Suprapubic skin (tissue), 4 donors: Measurements from ENCODE around the gene TEX48. TPM values are rescaled to one million over a fixed set of nuclear protein-coding genes. Genes with fewer than 3 reads are reported as not detected.

ENCODE experiments used
- DNase-seq, 2 donors: peaks; one replicate each; pipeline ENCODE4 v3.0.0-alpha.2; 2019; ENCODE audit warnings: low spot score in 2 of 2
- H3K27ac ChIP-seq: fragments of 200-600 bp; sonication (generic); one replicate; pipeline ENCODE4 v1.5.1; 2019
- H3K27me3 ChIP-seq: fragments of 200-600 bp; sonication (generic); one replicate; pipeline ENCODE4 v1.5.1; 2019
- H3K36me3 ChIP-seq: fragments of 200-600 bp; sonication (generic); one replicate; pipeline ENCODE4 v1.5.1; 2019
- H3K4me1 ChIP-seq: fragments of 200-600 bp; sonication (generic); one replicate; pipeline ENCODE4 v1.5.1; 2019
- H3K4me3 ChIP-seq: fragments of 200-600 bp; sonication (generic); one replicate; pipeline ENCODE4 v1.5.1; 2019; ENCODE audit warnings: mild to moderate bottlenecking
- H3K9me3 ChIP-seq: fragments of 200-600 bp; sonication (generic); one replicate; pipeline ENCODE4 v1.5.1; 2019
- EP300 ChIP-seq: sonication (generic); formaldehyde crosslinking; IDR thresholded peaks from one replicate; pipeline ENCODE4 v1.6.1; 2017; ENCODE audit warnings: antibody characterized with exemption
- POLR2A ChIP-seq, 2 donors: fragments of 450-650 bp; IDR thresholded peaks; one replicate each; pipeline ENCODE4 v1.6.1; 2017; ENCODE audit warnings: antibody characterized with exemption in 2 of 2, mild to moderate bottlenecking in 2 of 2, moderate library complexity in 2 of 2
- POLR2AphosphoS5 ChIP-seq, 3 donors: sonication (generic); formaldehyde crosslinking; IDR thresholded peaks; one replicate each; pipeline ENCODE4 v1.6.1; 2017; ENCODE audit warnings: antibody characterized with exemption in 3 of 3
- WGBS: methylation state at CpG from one replicate; pipeline ENCODE4 v1.1.5; 2018; 5-methylcytosine and 5-hydroxymethylcytosine counted together
- total RNA-seq, 4 donors: library from RNA; depleted of rRNA; stranded (reverse); fragments of >200 nt; gene quantifications; one replicate each; pipeline ENCODE4 v1.1.0, GENCODE V29; 2016
- TF ChIP-seq, protein P1 (sequence below), 2 donors: fragments of 200-600 bp in 1 of 2; fragments of 450-650 bp in 1 of 2; sonication (generic) in 1 of 2; IDR thresholded peaks; one replicate each; pipeline ENCODE4 v1.5.1; 2016 to 2019; ENCODE audit warnings: antibody characterized with exemption in 2 of 2, mild to moderate bottlenecking in 1 of 2, moderate library complexity in 1 of 2

The TEX48 gene
- total RNA-seq, 4 donors from 2014 or later = not detected

DNA sequence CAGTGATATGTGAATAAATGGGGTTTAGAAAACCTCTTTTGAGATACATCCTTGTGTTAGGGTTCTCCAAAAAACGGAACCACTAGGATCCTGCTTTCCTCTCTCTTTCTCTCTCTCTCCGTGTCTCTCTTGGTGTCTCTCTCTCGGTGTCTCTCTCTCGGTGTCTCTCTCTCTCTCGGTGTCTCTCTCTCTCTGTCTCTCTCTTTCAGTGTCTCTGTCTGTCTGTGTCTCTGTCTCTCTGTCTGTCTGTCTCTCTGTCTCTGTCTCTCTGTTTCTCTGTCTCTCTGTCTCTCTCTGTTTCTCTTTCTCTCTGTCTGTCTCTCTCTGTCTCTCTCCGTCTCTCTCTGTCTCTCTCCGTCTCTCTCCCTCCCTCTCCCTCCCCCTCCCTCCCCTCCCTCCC, 7.8 kb upstream of the TEX48 start:
- no peak for DNase-seq
- H3K36me3 ChIP-seq = no peaks in the 10 kb centered on the region
- WGBS = 90% methylated on average over 7 of the region's 7 CpGs
- no peaks in the 10 kb centered on the region for H3K27me3 ChIP-seq
- H3K27ac ChIP-seq = no peak overlapping the region
- H3K4me1 ChIP-seq = no peaks in the 10 kb centered on the region
- TF ChIP-seq POLR2AphosphoS5 (IDR thresholded peaks at IDR 0.05) (no peak), EP300 (no peak), POLR2A (IDR thresholded peaks at IDR 0.05) (no peak)
- TF ChIP-seq, protein P1, sequence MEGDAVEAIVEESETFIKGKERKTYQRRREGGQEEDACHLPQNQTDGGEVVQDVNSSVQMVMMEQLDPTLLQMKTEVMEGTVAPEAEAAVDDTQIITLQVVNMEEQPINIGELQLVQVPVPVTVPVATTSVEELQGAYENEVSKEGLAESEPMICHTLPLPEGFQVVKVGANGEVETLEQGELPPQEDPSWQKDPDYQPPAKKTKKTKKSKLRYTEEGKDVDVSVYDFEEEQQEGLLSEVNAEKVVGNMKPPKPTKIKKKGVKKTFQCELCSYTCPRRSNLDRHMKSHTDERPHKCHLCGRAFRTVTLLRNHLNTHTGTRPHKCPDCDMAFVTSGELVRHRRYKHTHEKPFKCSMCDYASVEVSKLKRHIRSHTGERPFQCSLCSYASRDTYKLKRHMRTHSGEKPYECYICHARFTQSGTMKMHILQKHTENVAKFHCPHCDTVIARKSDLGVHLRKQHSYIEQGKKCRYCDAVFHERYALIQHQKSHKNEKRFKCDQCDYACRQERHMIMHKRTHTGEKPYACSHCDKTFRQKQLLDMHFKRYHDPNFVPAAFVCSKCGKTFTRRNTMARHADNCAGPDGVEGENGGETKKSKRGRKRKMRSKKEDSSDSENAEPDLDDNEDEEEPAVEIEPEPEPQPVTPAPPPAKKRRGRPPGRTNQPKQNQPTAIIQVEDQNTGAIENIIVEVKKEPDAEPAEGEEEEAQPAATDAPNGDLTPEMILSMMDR (IDR thresholded peaks at IDR 0.05) = no peak
- no peak overlapping the region for H3K4me3 ChIP-seq
- no peaks in the 10 kb centered on the region for H3K9me3 ChIP-seq

DNA sequence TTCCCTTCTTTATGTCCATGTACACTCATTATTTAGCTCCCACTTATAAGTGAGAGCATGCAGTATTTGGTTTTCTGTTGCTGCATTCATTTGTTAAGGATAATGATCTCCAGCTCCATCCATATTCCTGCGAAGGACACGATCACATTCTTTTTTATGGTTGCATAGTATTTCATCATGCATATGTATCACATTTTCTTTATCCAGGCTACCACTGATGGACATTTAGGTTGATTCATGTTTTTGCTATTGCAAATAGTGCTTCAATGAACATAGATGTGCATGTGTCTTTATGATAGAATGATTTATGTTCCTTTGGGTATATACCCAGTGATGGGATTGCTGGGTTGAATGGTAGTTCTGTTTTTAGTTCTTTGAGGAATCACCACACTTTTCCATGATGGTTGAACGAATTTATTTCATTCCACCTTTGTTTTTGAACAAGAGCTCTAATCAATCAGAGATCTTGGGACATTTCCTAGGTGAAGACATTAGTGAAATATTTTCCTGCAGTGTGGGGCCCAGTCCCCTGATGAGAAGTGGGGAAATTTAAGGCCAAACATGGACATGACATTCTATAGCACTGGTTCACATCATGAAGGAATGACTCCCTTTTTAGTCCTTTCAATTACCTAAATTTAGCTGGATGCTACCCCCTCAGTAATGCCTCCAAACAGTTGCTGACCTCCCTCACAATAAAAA, 7.1 kb upstream of the TEX48 start:
- no peak overlapping the region for H3K27ac ChIP-seq
- H3K27me3 ChIP-seq = no peaks in the 10 kb centered on the region
- TF ChIP-seq, protein P1 (IDR thresholded peaks at IDR 0.05) = no peak
- TF ChIP-seq POLR2A (IDR thresholded peaks at IDR 0.05) (no peak), EP300 (no peak), POLR2AphosphoS5 (IDR thresholded peaks at IDR 0.05) (no peak)
- no peaks in the 10 kb centered on the region for H3K4me1 ChIP-seq
- 93% methylated on average over 3 of the region's 3 CpGs for WGBS
- no peaks in the 10 kb centered on the region for H3K36me3 ChIP-seq
- no peak for DNase-seq
- H3K9me3 ChIP-seq = no peaks in the 10 kb centered on the region
- no peak overlapping the region for H3K4me3 ChIP-seq

DNA sequence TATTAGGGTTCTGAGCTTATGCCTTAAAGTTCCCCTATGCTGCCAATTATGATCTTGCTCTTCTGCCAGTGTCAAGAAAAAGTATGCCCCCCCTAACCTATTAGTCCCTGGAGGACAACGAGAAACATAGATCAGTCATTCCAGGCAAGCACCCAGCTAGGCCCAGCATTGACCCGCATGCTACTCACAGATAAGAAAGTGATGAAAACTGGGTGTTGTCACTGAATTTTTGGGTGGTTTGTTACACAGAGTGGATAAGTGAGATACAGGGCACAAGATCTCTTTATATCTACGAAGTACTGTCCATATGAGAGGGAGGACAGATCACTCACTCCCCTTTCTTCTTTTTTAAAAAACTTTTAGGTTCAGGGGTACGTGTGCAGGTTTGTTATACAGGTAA, 6.4 kb upstream of the TEX48 start:
- no peaks in the 10 kb centered on the region for H3K9me3 ChIP-seq
- WGBS = 97% methylated on average over 4 of the region's 4 CpGs
- no peak overlapping the region for H3K4me3 ChIP-seq
- no peaks in the 10 kb centered on the region for H3K4me1 ChIP-seq
- no peaks in the 10 kb centered on the region for H3K27me3 ChIP-seq
- H3K27ac ChIP-seq = no peak overlapping the region
- no peaks in the 10 kb centered on the region for H3K36me3 ChIP-seq
- TF ChIP-seq EP300 (no peak), POLR2AphosphoS5 (IDR thresholded peaks at IDR 0.05) (no peak), POLR2A (IDR thresholded peaks at IDR 0.05) (no peak)
- TF ChIP-seq, protein P1 (IDR thresholded peaks at IDR 0.05) = no peak
- DNase-seq = no peak

DNA sequence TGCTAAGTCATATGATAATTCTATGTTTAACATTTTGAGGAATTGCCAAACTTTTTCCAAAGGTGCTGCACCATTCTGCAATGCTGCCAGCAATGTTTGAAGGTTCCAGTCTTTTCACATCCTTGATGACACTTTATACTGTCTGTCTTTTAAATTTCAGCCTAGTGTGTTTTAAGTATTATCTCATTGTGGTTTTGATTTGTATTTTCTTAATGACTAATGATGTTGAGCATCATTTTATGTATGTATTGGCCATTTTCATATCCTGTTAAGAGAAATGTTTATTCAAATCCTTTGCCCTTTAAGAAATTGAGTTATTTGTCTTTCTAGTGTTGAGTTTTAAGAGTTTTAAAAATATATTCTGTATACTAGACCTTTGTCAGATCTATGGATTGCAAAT, 5.0 kb upstream of the TEX48 start:
- TF ChIP-seq EP300 (no peak), POLR2AphosphoS5 (IDR thresholded peaks at IDR 0.05) (no peak), POLR2A (IDR thresholded peaks at IDR 0.05) (no peak)
- TF ChIP-seq, protein P1 (IDR thresholded peaks at IDR 0.05) = no peak
- Histone ChIP-seq H3K4me1 (no peaks in the 10 kb centered on the region), H3K4me3 (no peak overlapping the region), H3K36me3 (no peaks in the 10 kb centered on the region), H3K27ac (no peak overlapping the region), H3K27me3 (no peaks in the 10 kb centered on the region), H3K9me3 (no peaks in the 10 kb centered on the region)
- no peak for DNase-seq

DNA sequence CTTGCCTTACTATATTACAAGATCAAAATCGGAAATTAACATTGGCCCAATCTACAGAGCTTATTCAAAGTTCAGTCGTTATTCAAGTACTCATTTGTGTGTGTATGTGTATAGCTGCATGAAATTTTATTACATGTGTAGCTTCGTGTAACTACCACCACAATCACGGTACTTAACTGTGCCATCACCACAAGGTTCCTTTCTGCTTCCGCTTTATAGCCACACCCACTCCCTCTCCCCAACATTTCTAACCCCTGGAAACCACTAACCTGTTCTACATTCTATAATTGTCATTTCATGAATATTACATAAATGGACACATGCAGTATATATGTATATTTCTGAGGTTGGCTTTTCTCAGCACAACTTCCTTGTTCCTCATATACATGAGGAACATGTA, 4.0 kb upstream of the TEX48 start:
- no peak overlapping the region for H3K27ac ChIP-seq
- H3K4me1 ChIP-seq = no peaks in the 10 kb centered on the region
- TF ChIP-seq, protein P1 (IDR thresholded peaks at IDR 0.05) = no peak
- TF ChIP-seq POLR2A (IDR thresholded peaks at IDR 0.05) (no peak), EP300 (no peak), POLR2AphosphoS5 (IDR thresholded peaks at IDR 0.05) (no peak)
- no peak for DNase-seq
- 76% methylated on average over 5 of the region's 5 CpGs for WGBS
- no peaks in the 10 kb centered on the region for H3K36me3 ChIP-seq
- no peak overlapping the region for H3K4me3 ChIP-seq
- H3K9me3 ChIP-seq = no peaks in the 10 kb centered on the region
- H3K27me3 ChIP-seq = peaks cover under 1% of the 10 kb centered on the region
